GM12878 (cell line): ENCODE measurements around the gene WNK1. TPM values are rescaled to one million over a fixed set of nuclear protein-coding genes. Genes with fewer than 3 reads are reported as not detected.

Experiments
- ATAC-seq: fragments of 200-7000 bp; cut with Tn5 transposase; 3 replicates; pipeline ENCODE4 v1.9.1; 2020; ENCODE audit warnings: mild to moderate bottlenecking, moderate library complexity
- BruUV-seq: library from RNA; stranded (reverse); fragments of 400-500 nt; replicated peaks from 2 replicates; lab custom pipeline; 2021; lab: Mats Ljungman, UMichigan
- CTCF ChIA-PET: fragments of 300-600 bp; sonication (Branson Sonifier 250); formaldehyde crosslinking; extraction: SDS; loops from one replicate; lab custom pipeline; 2021; ENCODE audit warnings: inconsistent platforms; lab: Yijun Ruan, JAX
- POLR2A ChIA-PET: fragments of 350-600 bp; formaldehyde crosslinking; extraction: SDS; loops from one replicate; lab custom pipeline; 2021; ENCODE audit warnings: inconsistent platforms; lab: Charles Lee
- RAD21 ChIA-PET: fragments of 300-600 bp; sonication (Branson Sonifier 250); formaldehyde crosslinking; loops from one replicate; lab custom pipeline; 2023; ENCODE audit warnings: antibody characterized with exemption; ENCODE audit not compliant: unreplicated experiment; lab: Charles Lee
- SMC1A ChIA-PET: fragments of 300-600 bp; sonication (Branson Sonifier 250); formaldehyde crosslinking; loops from one replicate; lab custom pipeline; 2023; ENCODE audit not compliant: unreplicated experiment, uncharacterized antibody; lab: Charles Lee
- DNase-seq: peaks from one replicate; pipeline ENCODE4 v3.0.0-alpha.2; 2011; ENCODE audit warnings: low read depth, low spot score
- FAIRE-seq: peaks from 3 replicates; lab custom pipeline; 2011; peaks lifted over from hg19 to GRCh38; lab: Jason Lieb, UNC
- H2AFZ ChIP-seq: 2 replicates; pipeline ENCODE4 v1.6.0; 2011; ENCODE audit warnings: low read depth, low read length, control low read depth; ENCODE audit not compliant: control insufficient read depth
- H3K27ac ChIP-seq: 2 replicates; pipeline ENCODE4 v1.5.1; 2011; ENCODE audit warnings: control low read depth; ENCODE audit not compliant: control insufficient read depth, insufficient read depth
- H3K27me3 ChIP-seq, 2 experiments: replicated peaks in 1 of 2; 2 replicates each; pipeline versions ENCODE4 v1.6.0 to v1.6.1; 2011; ENCODE audit warnings: low read length in 1 of 2; ENCODE audit not compliant: control insufficient read depth in 2 of 2, insufficient read depth in 2 of 2
- H3K36me3 ChIP-seq, 2 experiments: 2 replicates each; pipeline ENCODE4 v1.5.1; 2011; ENCODE audit warnings: low read length in 1 of 2; ENCODE audit not compliant: control insufficient read depth in 2 of 2, insufficient read depth in 2 of 2
- H3K4me1 ChIP-seq: 2 replicates; pipeline ENCODE4 v1.6.1; 2011; ENCODE audit warnings: mild to moderate bottlenecking, low read length, moderate library complexity, mixed read lengths; ENCODE audit not compliant: control insufficient read depth, insufficient read depth
- H3K4me2 ChIP-seq: 2 replicates; pipeline ENCODE4 v1.6.0; 2011; ENCODE audit warnings: control low read depth; ENCODE audit not compliant: control insufficient read depth, insufficient read depth
- H3K4me3 ChIP-seq: fragments of 200-600 bp; sonication (generic); 2 replicates; pipeline ENCODE4 v1.5.1; 2016
- H3K79me2 ChIP-seq: 2 replicates; pipeline ENCODE4 v1.6.0; 2011; ENCODE audit warnings: low read length; ENCODE audit not compliant: control insufficient read depth, insufficient read depth
- H3K9ac ChIP-seq: 2 replicates; pipeline ENCODE4 v1.8.0; 2011; ENCODE audit warnings: low read length, control low read depth, mixed read lengths; ENCODE audit not compliant: control insufficient read depth, insufficient read depth
- H3K9me3 ChIP-seq: replicated peaks from 3 replicates; pipeline ENCODE4 v1.5.1; 2011; ENCODE audit warnings: mild to moderate bottlenecking, low read length; ENCODE audit not compliant: control insufficient read depth, insufficient read depth
- H4K20me1 ChIP-seq: 2 replicates; pipeline ENCODE4 v1.6.0; 2011; ENCODE audit not compliant: control insufficient read depth, insufficient read depth
- ATF2 ChIP-seq: IDR thresholded peaks from 2 replicates; pipeline ENCODE4 v1.6.1; 2012; ENCODE audit warnings: low read length, inconsistent platforms
- CBFB ChIP-seq: IDR thresholded peaks from 2 replicates; pipeline ENCODE4 v1.6.1; 2016; ENCODE audit warnings: antibody characterized with exemption, low read depth
- CBX3 ChIP-seq: fragments of 200-600 bp; sonication (generic); IDR thresholded peaks from 2 replicates; pipeline ENCODE4 v1.6.1; 2016; ENCODE audit warnings: low read depth, borderline replicate concordance
- CBX5 ChIP-seq: sonication (generic); IDR thresholded peaks from 2 replicates; pipeline ENCODE4 v1.6.1; 2016; ENCODE audit warnings: low read depth, moderate library complexity, mild to moderate bottlenecking, inconsistent platforms
- CREM ChIP-seq: IDR thresholded peaks from 2 replicates; pipeline ENCODE4 v1.6.1; 2014; ENCODE audit warnings: antibody characterized with exemption, low read depth
- ESRRA ChIP-seq: IDR thresholded peaks from 2 replicates; pipeline ENCODE4 v1.6.1; 2012; ENCODE audit warnings: mild to moderate bottlenecking, low read length, improper control_type of control experiment
- FOS ChIP-seq: IDR thresholded peaks from 3 replicates; pipeline ENCODE4 v1.6.1; 2011; ENCODE audit warnings: borderline replicate concordance; ENCODE audit not compliant: insufficient read length; ENCODE audit errors: extremely low read depth
- LARP7 ChIP-seq: fragments of 450-650 bp; IDR thresholded peaks from 2 replicates; pipeline ENCODE4 v1.6.1; 2017; ENCODE audit warnings: mild to moderate bottlenecking
- NFYA ChIP-seq: IDR thresholded peaks from 2 replicates; pipeline ENCODE4 v1.6.1; 2011; ENCODE audit warnings: low read depth, mild to moderate bottlenecking, low read length, improper control_type of control experiment, borderline replicate concordance
- RAD21 ChIP-seq: IDR thresholded peaks from 2 replicates; pipeline ENCODE4 v1.6.1; 2011; ENCODE audit warnings: mild to moderate bottlenecking, low read depth, low read length, moderate library complexity; ENCODE audit not compliant: insufficient read depth
- RAD51 ChIP-seq: fragments of 450-650 bp; IDR thresholded peaks from 2 replicates; pipeline ENCODE4 v1.6.1; 2016; ENCODE audit warnings: moderate library complexity, mild to moderate bottlenecking, inconsistent platforms
- RCOR1 ChIP-seq: conservative IDR thresholded peaks from 2 replicates; pipeline ENCODE4 v1.6.1; 2012; ENCODE audit warnings: low read depth, low read length, improper control_type of control experiment
- SMAD5 ChIP-seq: IDR thresholded peaks from 2 replicates; pipeline ENCODE4 v1.6.1; 2016; ENCODE audit warnings: antibody characterized with exemption, low read depth
- ZBTB40 ChIP-seq: fragments of 450-650 bp; IDR thresholded peaks from 2 replicates; pipeline ENCODE4 v1.6.1; 2016; ENCODE audit warnings: mild to moderate bottlenecking, moderate library complexity, borderline replicate concordance
- ZNF687 ChIP-seq: fragments of 450-650 bp; IDR thresholded peaks from 2 replicates; pipeline ENCODE4 v1.6.1; 2017; ENCODE audit warnings: mild to moderate bottlenecking, moderate library complexity
- in situ Hi-C: fragments of 300-500 bp; cut with MboI; formaldehyde crosslinking; loops from 9 replicates; pipeline ENCODE4 v1.14.3; 2018; ENCODE audit warnings: mixed read lengths
- intact Hi-C: fragments of 100-400 bp; cut with micrococcal nuclease; formaldehyde crosslinking; loops from one replicate; pipeline ENCODE4 v1.14.2; 2022; ENCODE audit not compliant: unreplicated experiment
- polyA plus RNA-seq, 11 experiments: library from polyadenylated mRNA; depleted of rRNA in 4 of 11; unstranded in 6 of 11; stranded (reverse) in 5 of 11; fragments of >200 nt; fragmentation: Nextera tagmentation in 4 of 11; fragmentation: Illumina TruSeq in 1 of 11; extraction: Ambion mirVana in 4 of 11; extraction: Trizol in 1 of 11; gene quantifications; 1 replicate in 1 of 11; 2 replicates in 10 of 11; pipeline versions ENCODE4 v1.2.1 to v1.2.3, GENCODE V29; 2011 to 2016; ENCODE audit warnings: inconsistent platforms in 2 of 11, missing spikeins in 2 of 11, low read depth in 1 of 11
- total RNA-seq, 4 experiments: library from RNA; depleted of rRNA in 3 of 4; stranded (reverse); fragments of >200 nt in 3 of 4; fragmentation: Illumina TruSeq in 1 of 4; extraction: Trizol in 1 of 4; gene quantifications; 2 replicates each; pipeline versions ENCODE4 v1.2.1 to v1.2.3, GENCODE V29; 2013 to 2021

The WNK1 gene
- total and polyA plus RNA-seq, 10 of the 15 experiments (the other 5 are each of a cell fraction or from before 2014, with no cell fraction given), result 9.6 to 151 (median 86.6) TPM

- no peak for DNase-seq
- Histone ChIP-seq H3K9ac (no peak overlapping the region), H3K4me3 (no peak overlapping the region), H3K4me2 (no peak overlapping the region), H4K20me1 (no peaks in the 10 kb centered on the region; the same call in 1 of the 2 replicates), H3K36me3 (peaks cover 0 to 2% of the 10 kb centered on the region in 2 experiments; a peak in 3 of 4 replicates), H3K9me3 (no peaks in the 10 kb centered on the region), H3K27me3 (no peaks in the 10 kb centered on the region), H3K27ac (no peak overlapping the region), H3K4me1 (peaks cover 21% of the 10 kb centered on the region), H2AFZ (no peak overlapping the region), H3K79me2 (peaks cover 98% of the 10 kb centered on the region)
- TF ChIP-seq RAD51 (no peak), NFYA (no peak), CBX5 (no peak), CBFB (no peak), RAD21 (no peak), CREM (no peak), ZBTB40 (no peak), ESRRA (no peak), CBX3 (no peak), FOS (no peak), SMAD5 (no peak), LARP7 (no peak), RCOR1 (no peak), ATF2 (no peak), ZNF687 (no peak)
- ChIA-PET RAD21 (interaction anchor here (0.7 to 0.9 kb wide), 2 partner anchors 13 to 17 kb away, joined by 3 to 4 read pairs; no protein-coding TSS in a partner anchor), POLR2A (interaction anchor here (1.1 to 2.6 kb wide), 2 partner anchors 13 to 17 kb away, joined by 4 to 9 read pairs; no protein-coding TSS in a partner anchor), CTCF (interaction anchor here (0.6 to 1.3 kb wide), 5 partner anchors 11 to 224 kb away, joined by 3 to 4 read pairs (median 3); no protein-coding TSS in a partner anchor), SMC1A (interaction anchor here (0.6 to 2.4 kb wide), 8 partner anchors 8 to 135 kb away, joined by 3 to 15 read pairs (median 4); no protein-coding TSS in a partner anchor)
- no peak for ATAC-seq
- no TSS peak for BruUV-seq
- FAIRE-seq, result no peak
- in situ Hi-C loops (no loop called here), intact Hi-C loops (loop anchor here (5.0 kb wide), 1 partner anchor 36 kb away; no protein-coding TSS in a partner anchor)
Measured at GRCh38 chr12:793711-794110, 41.3 kb downstream of the WNK1 start.
